GM19239 (cell line): ENCODE results near the gene NMRK1.
A peak's percentile ranks its signal among the peaks of the same experiment; 100 is the strongest.

Experiments
- DNase-seq: peaks from one replicate; pipeline ENCODE4 v3.0.0; 2011; ENCODE audit warnings: low spot score; ENCODE audit not compliant: insufficient read length
- FAIRE-seq: peaks from 2 replicates; lab custom pipeline; 2011; peaks lifted over from hg19 to GRCh38; lab: Jason Lieb, UNC

Gene NMRK1

DNA sequence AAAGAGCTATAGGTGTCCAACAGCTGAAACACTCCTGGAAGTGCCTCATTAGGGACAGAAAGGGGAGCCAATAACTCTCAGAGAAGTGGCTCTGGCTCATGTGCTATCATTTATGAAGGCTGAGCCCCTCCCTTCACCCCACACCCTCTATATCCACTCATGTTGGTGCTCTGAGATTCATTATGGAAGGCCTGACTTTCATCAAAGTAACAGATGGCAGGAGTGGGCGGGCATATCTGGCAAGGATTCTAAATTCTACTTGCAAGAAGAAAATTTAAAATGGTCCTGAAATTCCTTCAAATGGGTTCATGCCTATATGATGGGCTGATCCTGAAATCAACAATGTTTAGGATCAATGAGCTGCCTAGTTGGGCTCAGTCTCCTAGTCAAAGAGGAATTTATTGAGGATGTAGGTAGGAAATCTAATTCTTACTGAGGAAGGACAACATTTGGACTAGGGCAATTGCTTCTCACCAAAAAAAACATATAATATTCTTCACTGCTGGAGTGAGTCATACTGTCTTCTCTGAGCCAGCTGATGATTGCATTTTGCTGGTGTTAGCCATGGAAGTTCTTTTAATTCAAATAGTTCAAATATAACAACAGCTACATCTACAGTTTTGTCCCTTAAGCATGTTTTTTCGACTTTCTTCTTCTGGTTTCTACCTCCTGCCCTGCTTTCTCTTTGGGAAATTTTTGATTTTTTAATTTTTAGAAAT, 23.5 kb downstream of the NMRK1 start:
- no peak for FAIRE-seq
- DNase-seq, result no peak

DNA sequence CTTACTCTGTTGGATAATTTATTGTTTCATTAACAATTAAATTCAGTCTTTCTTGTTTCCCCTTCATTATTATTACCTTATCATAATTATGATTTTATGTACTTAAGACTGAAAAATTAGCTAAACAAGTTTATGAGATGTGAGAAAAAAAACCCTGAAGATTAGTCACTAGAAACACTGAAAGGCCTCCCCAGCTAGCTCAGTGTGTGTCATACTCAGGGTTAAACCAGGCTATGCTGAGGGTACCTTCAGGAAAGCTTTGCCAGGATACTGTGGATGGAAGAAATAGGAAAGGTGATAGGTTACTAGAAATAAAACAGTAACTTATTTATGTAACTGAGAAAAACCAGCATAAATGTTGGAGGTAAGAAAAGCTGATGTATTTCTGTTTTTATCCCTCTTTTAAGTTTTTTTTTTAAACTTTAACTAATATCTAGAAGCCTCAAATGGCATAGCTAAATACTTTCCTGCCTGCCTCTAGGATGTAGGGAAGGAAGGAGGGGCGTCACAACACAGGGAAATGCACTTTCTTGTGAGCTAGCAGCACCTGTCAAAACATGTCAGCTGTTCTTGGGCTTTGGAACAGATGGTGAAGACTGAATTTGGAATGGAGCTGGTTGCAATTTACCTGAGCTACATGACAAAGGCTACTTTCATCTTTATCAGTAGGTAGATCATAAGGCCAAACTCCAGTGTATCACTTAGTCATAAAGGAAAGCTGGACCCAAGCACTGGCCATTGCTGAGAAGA, 24.2 kb downstream of the NMRK1 start:
- DNase-seq (no peak), FAIRE-seq (no peak)

DNA sequence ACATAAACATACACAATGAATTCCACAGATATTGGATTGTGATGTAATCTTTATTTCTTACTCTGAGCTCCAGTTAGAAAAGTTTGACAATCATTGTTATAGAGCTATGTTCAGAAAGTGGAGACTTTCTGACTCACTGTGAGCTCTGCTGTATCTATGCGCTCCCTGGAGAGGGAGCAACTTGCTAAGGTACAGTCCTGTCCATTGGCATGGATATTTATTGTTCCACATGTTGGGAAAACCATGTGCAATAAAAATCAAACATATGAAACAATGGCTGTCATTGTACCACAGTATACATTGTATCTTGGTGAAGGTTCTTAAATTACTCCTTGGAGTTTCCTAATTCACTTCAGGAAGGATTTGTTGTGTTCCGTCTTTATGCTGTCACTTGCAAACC, 26.8 kb downstream of the NMRK1 start:
- FAIRE-seq (no peak), DNase-seq (no peak)

DNA sequence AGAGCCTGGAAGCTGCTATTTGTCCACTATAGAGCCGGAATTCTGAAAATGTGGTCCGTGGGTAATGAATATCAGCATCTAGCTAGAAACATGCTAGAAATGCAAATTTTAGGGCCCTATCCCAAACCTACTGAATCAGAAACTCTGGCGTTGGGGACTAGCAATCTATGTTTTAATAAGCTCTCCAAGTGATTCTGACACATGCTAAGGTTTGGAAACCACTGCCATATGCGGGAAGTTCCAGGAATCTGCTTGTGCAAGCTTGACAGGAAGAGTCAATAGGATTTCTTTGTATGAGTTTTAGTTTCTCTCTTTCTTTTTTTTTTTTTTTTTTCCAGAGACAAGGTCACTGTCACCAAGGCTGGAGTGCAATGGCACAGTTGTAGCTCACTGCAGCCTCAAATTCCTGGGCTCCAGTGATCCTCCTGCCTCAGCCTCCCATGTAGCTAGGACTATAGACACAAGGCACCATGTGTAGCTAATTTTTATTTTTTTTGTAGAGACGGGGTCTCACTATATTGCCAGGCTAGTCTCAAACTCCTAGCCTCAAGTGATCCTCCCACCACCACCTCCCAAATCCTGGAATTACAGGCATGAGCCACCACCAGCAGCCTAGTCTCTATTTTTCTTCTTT, 33.5 kb downstream of the NMRK1 start:
- FAIRE-seq (no peak), DNase-seq (no peak)

DNA sequence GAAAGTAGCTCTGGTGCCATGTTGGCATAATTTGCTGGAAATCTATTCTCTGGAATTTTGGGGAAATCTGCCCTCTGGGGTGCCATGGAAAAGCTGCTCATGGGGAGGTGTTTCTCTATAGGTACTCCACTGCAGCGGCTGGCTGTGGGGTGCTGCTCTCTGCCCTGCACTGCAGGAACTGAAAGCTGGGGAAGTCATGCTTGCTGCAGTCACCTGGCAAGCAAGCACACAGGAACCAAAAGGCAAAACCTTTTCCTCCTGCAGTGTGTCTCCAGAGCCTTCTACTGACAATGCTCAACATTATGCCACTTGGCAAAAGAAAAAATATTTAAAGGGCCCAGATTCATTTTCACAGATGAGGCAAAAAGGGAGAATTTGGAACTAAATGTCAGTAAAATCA, 34.1 kb downstream of the NMRK1 start:
- DNase-seq, result peak; percentile 41
- peak; percentile 76 for FAIRE-seq

DNA sequence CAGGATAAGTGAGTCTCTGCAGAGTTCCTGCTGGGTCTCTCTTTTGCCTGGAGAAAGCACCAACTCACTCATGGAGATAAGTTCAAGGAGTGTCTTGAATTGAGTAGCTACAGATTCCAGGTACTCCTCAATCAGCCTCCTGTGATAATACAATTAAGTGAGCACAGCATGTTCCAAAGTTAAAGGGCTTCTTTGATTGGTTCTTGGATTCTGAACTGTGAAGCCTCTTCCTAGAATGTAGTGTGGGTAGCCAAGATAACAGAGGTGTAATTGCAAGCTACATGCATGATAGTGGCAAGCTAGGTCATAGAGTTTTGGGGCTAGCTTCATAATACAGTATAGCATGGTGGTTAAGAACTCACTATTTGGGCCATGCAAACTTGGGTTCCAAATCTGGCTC, 36.7 kb downstream of the NMRK1 start:
- FAIRE-seq (no peak), DNase-seq (no peak)

DNA sequence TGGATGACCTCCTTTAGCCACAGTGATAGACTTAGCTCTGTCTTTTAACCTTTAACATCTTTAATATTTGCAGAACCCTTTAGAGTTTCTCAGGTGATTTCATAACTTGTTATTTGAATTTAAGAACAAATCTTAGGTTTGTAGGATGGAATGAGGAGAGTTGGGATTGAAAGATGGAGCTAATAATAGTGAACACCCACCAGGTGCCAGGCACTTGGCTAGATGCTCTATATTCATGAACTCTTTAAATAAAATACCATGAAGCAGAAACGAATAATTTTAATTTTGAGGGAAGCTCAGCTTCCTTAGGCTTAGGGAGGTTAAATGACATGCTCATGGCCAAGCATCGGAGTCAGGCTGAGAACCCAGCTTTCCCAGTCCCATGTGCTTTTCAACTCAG, 40.4 kb downstream of the NMRK1 start:
- DNase-seq (no peak), FAIRE-seq (no peak)

DNA sequence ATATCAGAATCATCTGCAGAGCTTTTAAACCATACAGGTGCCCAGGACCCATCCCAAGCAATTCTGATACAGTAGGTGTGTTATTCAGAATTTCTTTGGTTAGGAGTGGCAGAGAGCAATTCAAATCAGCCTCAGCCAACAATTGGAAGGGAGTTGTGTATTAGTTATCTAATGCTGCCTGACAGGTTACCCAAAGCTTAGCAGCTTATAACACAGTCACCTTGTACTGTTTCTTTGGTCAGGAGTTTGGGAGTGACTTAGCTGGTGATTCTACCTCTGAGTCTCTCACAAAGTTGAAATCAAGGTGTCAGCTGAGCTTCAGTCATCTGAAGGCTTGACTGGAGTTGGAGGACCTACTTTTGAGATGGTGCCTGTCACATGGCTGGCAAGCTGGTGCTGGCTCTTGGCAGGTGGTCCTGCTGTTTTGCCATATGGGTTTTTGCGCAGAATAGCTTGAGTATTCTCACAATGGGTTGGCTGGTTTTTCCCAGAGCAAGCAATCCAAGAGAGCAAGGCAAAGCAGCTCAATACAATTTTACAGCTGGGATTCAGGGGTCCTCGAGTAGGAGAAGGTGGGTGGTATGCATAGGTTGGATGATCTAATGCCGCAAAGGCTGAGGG, 41.1 kb downstream of the NMRK1 start:
- no peak for FAIRE-seq
- DNase-seq, result no peak

DNA sequence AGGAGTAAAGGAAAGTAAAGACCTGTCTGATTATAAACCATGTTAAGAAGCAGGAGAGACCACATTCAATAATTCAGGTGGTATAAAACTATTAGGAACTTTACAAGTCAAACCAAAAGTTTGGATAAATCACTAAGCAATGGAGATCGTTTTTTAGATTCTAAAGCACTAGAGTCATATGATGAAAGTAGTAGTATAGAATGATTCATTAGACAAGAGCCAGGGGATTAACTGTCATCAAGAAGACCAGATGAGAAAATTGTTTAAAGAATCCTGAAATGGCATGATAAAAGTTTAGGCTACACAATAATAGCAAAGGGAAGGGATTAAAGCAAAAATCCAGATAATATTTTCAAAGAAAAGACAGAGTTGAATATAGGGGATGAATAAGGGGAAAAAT, 46.9 kb downstream of the NMRK1 start:
- DNase-seq (no peak), FAIRE-seq (no peak)

DNA sequence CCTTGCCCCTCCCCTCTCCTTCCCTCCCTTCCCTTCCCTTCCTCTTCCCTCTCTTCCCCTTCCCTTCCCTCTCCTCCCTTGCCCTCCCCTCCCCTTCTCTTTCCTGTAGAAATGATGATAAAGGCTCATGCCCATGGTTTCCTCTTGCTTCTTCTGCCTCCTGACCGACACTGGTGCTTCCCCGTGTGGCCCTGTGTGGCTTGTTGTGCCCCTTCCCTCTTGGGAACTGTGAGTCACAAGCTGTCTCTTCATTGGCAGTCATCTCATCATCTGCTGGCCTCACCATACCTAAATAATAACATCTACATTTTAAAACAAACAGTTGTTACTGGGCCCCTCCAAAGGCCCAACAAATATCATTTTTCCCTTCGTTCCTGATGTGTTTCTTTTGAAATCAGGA, 48.2 kb downstream of the NMRK1 start:
- FAIRE-seq (no peak), DNase-seq (no peak)

DNA sequence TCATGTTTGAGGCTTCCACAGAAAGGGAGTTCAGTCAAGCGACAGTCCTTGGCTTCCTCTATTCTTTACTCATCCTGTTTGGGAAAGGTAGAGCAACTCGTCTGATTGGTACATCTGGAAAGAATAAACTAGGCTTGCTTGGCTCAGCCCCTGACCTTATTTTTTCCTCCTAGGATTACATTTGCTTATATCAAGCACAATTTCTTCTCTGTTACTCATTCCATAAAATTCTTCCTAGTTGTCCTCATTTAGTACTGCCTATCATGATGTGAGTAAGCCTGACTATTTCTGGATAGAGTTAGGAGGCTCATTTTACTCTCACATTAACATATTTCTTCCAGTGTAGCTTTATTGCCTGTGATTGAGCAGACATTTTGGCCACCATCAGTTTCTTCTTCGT, 48.9 kb downstream of the NMRK1 start:
- no peak for DNase-seq
- FAIRE-seq, result no peak

DNA sequence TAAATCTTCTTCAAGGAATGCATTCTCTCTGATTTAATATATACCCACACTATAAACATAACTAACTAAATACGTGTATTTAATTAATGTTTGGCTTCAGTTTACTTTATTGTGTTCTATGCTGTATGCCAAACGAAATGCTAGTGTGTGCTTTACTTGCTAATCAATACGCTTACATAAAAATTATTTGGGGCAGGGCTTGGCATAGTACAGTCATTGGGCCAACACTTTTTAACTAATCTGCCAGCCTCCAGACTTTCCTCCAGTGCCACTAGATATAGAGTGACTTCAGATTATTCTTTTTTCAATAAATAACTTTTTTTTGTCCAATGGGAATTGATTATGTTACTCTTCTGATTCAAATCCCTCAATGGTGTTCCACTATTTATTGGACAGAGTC, 51.2 kb downstream of the NMRK1 start:
- FAIRE-seq, result no peak
- no peak for DNase-seq

DNA sequence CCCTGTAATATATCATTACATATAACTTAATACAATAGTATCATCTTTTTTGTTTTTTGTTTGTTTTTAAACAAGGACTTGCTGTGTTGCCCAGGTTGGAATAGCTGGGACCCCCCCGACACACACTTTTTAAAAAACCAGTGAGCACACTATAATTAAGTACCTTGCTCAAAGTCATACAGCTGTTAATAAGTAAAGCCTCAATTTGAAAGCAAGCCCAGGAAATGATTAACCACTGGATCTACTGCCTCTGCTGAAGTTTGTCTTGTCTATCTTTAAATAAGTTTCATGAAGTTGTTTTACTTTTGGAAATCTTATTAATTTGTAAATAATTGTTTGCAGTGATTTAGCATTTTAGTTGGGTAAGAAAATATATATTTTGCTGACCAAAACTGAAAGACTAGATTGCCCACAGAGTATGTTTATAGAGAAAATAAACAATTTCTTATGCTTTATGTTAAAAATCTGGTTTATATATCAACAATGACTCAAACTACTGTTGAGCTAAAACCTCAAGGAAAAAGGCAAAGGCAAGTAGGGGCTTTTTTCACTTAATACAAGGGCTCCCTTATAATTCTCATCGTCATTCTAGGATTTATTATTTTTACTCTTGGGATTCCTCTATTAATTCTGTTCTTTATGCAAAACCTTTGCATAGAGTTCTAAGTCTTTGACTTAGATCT, 54.0 kb downstream of the NMRK1 start:
- FAIRE-seq, result peak; percentile 79
- peak; percentile 6 for DNase-seq

DNA sequence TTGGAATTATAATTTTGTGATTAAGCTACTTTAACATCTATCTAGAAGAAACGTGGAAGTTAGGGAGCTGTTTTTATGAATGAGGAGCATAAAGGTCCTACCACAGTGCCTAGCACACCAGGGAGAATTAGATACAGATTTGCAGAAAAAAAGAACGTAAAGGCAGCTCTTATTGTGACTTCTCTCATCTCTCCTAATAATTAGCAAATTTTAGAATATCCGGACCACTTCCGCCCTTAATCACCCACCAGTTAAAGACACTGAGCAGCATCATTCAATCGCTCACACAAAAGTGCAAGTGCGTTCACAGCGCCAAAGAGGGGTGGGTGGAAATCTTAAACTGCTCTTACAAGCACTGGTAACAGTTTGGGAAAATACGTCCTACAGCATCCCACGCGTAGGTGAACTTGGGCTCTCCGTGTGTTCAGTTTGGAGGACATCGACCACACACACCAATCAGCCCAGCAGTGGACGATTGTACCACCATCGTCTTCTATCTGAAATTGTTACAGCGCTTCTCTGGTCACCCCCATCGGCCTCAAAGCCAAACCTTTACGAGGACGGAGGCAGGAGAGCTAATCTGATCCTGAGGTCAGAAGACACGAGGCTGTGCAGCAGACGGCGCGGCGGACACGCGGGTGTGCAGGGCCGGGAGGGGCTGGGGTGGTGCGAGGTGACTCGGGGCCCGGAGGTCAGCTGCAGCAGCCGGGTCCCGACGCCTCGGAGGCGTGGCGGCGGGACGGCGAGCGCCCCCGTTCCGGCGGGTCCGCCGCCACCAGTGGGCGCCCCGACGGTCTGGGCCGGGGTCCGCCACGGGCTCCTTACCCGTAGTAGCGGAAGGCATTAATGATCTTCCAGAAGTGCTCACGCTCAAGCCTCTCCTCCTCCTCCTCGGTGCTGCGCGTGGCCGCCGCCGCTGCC, 60.5 kb downstream of the NMRK1 start:
- FAIRE-seq (peak; percentile 73), DNase-seq (peak; percentile 25)

DNA sequence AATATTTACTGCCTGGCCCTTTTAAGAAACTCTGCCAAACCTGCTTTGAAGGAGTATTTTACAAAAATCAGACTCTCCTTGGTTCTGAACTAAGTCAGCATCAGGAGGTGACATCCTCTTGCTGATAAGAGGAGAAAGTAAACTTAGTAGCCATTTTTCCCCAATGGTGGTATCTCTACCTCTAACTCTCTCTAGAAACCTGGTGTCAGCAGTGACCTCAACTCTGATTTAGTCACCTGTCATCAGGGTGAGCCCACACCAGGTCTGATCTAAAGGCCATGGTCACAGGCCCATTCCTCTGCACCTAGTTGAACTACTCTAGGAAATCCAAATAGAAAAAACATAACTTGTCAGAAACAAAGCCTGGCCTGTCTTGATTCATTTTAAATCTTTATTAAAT, 64.1 kb downstream of the NMRK1 start:
- FAIRE-seq, result no peak
- DNase-seq, result no peak

DNA sequence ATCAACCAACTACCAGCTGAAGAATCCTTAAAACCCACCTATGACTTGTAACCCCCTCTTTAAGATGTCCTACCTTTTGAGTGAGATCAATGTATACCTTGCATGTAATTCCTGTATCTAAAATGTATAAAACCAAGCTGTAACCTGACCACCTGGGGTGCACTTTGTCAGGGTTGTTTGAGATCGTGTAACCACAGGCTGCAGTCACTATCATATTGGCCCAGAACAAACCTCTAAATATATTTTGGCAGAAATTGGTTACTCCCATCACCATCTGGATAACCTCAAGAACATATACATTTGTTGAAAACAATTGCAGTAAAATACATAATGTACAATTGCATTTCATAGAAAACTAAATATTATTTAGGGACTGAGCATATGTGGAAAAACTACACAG, 68.3 kb downstream of the NMRK1 start:
- FAIRE-seq (peak; percentile 75), DNase-seq (no peak)

DNA sequence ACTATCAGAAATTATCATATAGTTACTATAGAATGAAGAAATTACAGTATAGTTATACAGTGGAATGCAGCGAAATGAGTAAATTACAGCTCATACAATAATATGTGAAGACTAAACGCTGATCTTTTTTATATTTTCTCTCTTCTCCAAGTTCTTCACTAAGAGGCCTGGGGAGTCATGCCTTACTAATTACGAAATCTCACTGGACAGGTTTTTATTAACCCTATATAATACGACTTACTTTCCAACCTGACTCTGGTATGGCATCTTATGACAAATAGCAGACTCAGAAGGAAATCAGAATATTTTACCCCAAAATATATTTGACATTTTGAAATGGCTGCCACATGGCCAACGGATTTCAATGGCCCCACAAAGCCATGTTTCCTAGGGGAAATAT, 68.9 kb downstream of the NMRK1 start:
- DNase-seq (no peak), FAIRE-seq (no peak)

DNA sequence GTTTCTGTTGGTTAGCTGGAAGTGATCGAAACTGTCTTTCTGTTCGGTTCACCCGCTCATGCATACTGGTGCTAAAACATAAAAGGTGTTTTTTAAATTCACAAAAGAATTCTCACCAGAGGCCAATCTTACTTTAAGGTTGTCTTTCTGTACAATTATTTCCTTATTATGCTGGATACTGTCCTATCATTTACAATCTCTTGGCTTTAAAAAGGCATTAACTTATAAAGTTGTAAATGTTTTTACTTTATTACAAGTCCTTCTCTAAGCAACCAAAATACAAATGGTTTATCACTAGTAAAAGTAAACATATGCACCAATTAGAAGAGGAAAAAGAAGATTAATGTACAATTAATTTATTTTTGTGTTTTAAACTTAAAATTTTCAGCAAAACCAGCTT, 70.6 kb downstream of the NMRK1 start:
- FAIRE-seq (no peak), DNase-seq (no peak)

DNA sequence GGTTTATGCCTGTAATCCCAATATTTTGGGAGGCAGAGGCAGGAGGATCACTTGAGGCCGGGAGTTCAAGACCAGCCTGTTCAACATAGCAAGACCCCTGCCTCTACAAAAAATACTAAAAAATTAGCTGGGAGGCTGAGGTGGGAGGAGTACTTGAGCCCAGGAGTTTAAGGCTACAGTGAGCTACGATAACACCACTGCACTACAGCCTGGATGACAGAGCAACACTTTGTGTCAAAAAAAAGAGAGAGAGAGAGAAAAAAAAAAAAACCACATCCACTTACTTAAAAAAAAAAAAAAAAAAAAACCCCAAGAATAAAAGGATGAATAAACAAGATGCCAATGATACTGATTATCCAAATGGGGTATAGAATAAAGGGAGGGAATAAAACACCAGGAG, 74.2 kb downstream of the NMRK1 start:
- FAIRE-seq, result peak; percentile 47

More for the DNA sequence above, 74.2 kb downstream of the NMRK1 start:
- no peak for DNase-seq
